Fibroblast of peridontal ligament (primary cell): ENCODE data around the gene PROKR1.
"Not testable (repeated sequence)": the region's sequence is repeated elsewhere in the genome, so short reads cannot be mapped to it uniquely, and the experiment has no call there.

Experiments
- DNase-seq: peaks from one replicate; pipeline ENCODE4 v3.0.0-alpha.2; 2010; ENCODE audit errors: extremely low read depth

Gene PROKR1

GRCh38 chr2:68658266-68658665 is 14.9 kb downstream of the PROKR1 start:
- DNase-seq = no peak

GRCh38 chr2:68659081-68659480 is 15.7 kb downstream of the PROKR1 start:
- DNase-seq = no peak

- DNase-seq = no peak
These were observed 17.3 kb downstream of the PROKR1 start for GRCh38 chr2:68660658-68661057.

GRCh38 chr2:68662466-68662865 is 19.1 kb downstream of the PROKR1 start:
- no peak for DNase-seq

- DNase-seq = no peak
These were observed 20.2 kb downstream of the PROKR1 start for GRCh38 chr2:68663371-68664156.

GRCh38 chr2:68667371-68667770 is 24.0 kb downstream of the PROKR1 start:
- DNase-seq = no peak

GRCh38 chr2:68669651-68670050 is 26.3 kb downstream of the PROKR1 start:
- DNase-seq = no peak

GRCh38 chr2:68671961-68672360 is 28.6 kb downstream of the PROKR1 start:
- DNase-seq = no peak

GRCh38 chr2:68673631-68674030 is 30.3 kb downstream of the PROKR1 start:
- DNase-seq = no peak

- no peak for DNase-seq
These were observed 32.1 kb downstream of the PROKR1 start for GRCh38 chr2:68675470-68675869.

GRCh38 chr2:68677837-68678236 is 34.5 kb downstream of the PROKR1 start:
- not testable (repeated sequence) for DNase-seq

- DNase-seq = not testable (repeated sequence)
These were observed 36.0 kb downstream of the PROKR1 start for GRCh38 chr2:68679166-68679916.

GRCh38 chr2:68679917-68680267 is 36.5 kb downstream of the PROKR1 start:
- DNase-seq = not testable (repeated sequence)

GRCh38 chr2:68684197-68684596 is 40.8 kb downstream of the PROKR1 start:
- no peak for DNase-seq

- DNase-seq = no peak
These were observed 42.8 kb downstream of the PROKR1 start for GRCh38 chr2:68686178-68686577.

GRCh38 chr2:68687018-68687417 is 43.6 kb downstream of the PROKR1 start:
- no peak for DNase-seq

GRCh38 chr2:68689553-68690537 is 46.5 kb downstream of the PROKR1 start:
- no peak for DNase-seq

- DNase-seq = no peak
These were observed 47.5 kb downstream of the PROKR1 start for GRCh38 chr2:68690851-68691250.

- no peak for DNase-seq
These were observed 49.1 kb downstream of the PROKR1 start for GRCh38 chr2:68692511-68692910.

GRCh38 chr2:68693951-68694350 is 50.6 kb downstream of the PROKR1 start:
- DNase-seq = no peak

- no peak for DNase-seq
These were observed 52.6 kb downstream of the PROKR1 start for GRCh38 chr2:68695971-68696370.

- DNase-seq = no peak
These were observed 53.2 kb downstream of the PROKR1 start for GRCh38 chr2:68696554-68696953.
